Immature natural killer cell (primary cell): ENCODE data around the gene SLC13A5. TPM values are rescaled to one million over a fixed set of nuclear protein-coding genes. Genes with fewer than 3 reads are reported as not detected.

Source experiments
- DNase-seq, 3 donors: peaks; one replicate each; pipeline ENCODE4 v3.0.0; 2022; ENCODE audit warnings: mixed read lengths in 1 of 3
- H3K27ac Mint-ChIP-seq, 6 donors: one replicate each; pipeline ENCODE4 v1.8.0; 2020; ENCODE audit warnings: mixed read lengths in 6 of 6, mild to moderate bottlenecking in 5 of 6, inconsistent platforms in 4 of 6, moderate library complexity in 3 of 6
- H3K27me3 Mint-ChIP-seq, 3 donors: one replicate each; pipeline ENCODE4 v1.8.0; 2020 to 2021; ENCODE audit warnings: low read depth in 3 of 3, mild to moderate bottlenecking in 3 of 3, mixed read lengths in 3 of 3, moderate library complexity in 3 of 3, inconsistent platforms in 1 of 3
- H3K36me3 Mint-ChIP-seq, 3 donors: one replicate each; pipeline ENCODE4 v1.8.0; 2020; ENCODE audit warnings: mixed read lengths in 3 of 3, inconsistent platforms in 2 of 3, mild to moderate bottlenecking in 2 of 3
- H3K4me1 Mint-ChIP-seq, 2 donors: one replicate each; pipeline ENCODE4 v1.8.0; 2020; ENCODE audit warnings: inconsistent platforms in 2 of 2, mild to moderate bottlenecking in 2 of 2, mixed read lengths in 2 of 2, moderate library complexity in 1 of 2
- H3K4me3 Mint-ChIP-seq, 5 donors: one replicate each; pipeline ENCODE4 v1.8.0; 2020; ENCODE audit warnings: mild to moderate bottlenecking in 5 of 5, mixed read lengths in 5 of 5, inconsistent platforms in 3 of 5, moderate library complexity in 3 of 5
- H3K9me3 Mint-ChIP-seq, 6 donors: one replicate each; pipeline ENCODE4 v1.8.0; 2020; ENCODE audit warnings: mild to moderate bottlenecking in 6 of 6, mixed read lengths in 6 of 6, inconsistent platforms in 4 of 6, moderate library complexity in 3 of 6
- polyA plus RNA-seq, 3 donors: library from polyadenylated mRNA; unstranded; fragments of 300-500 nt; fragmentation: Illumina TruSeq; gene quantifications; one replicate each; pipeline ENCODE4 v1.2.3, GENCODE V29; 2021

SLC13A5 gene
- polyA plus RNA-seq, 3 donors from 2014 or later = not detected

- no peak for DNase-seq
- no peak overlapping the region for H3K27ac Mint-ChIP-seq
- no peak overlapping the region for H3K4me3 Mint-ChIP-seq
- no peaks in the 10 kb centered on the region for H3K4me1 Mint-ChIP-seq
- H3K9me3 Mint-ChIP-seq = no peaks in the 10 kb centered on the region
- no peaks in the 10 kb centered on the region for H3K36me3 Mint-ChIP-seq
- peaks cover 9 to 20% (median 11%) of the 10 kb centered on the region in 3 donors for H3K27me3 Mint-ChIP-seq
Observed at GRCh38 chr17:6724009-6724408, 10.8 kb upstream of the SLC13A5 start.

DNA sequence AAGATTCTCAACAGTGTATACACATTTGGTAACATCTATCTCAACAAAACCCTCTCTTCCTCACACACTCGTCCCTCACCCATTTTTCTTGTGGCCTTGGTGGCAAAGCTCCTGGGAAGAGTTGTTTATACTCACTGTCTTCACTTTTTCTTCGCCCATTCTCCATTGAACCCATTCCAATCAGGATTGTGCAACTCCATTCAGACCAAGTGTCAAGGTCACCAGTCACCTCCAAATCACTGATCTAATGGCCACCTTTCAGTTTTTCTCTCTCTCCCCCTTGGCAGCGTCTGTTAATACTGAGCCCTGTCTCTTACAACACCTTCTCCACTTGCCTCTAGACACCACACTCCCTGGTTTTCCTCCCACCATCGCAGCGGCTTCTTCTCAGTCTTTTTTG, 8.6 kb upstream of the SLC13A5 start:
- Mint-ChIP-seq H3K27ac (no peak overlapping the region), H3K4me3 (no peak overlapping the region), H3K4me1 (no peaks in the 10 kb centered on the region), H3K27me3 (peaks cover 9 to 25% (median 11%) of the 10 kb centered on the region in 3 donors), H3K9me3 (no peaks in the 10 kb centered on the region), H3K36me3 (no peaks in the 10 kb centered on the region)
- DNase-seq = no peak

GRCh38 chr17:6716736-6717135, 3.6 kb upstream of the SLC13A5 start:
- Mint-ChIP-seq H3K27ac (no peak overlapping the region), H3K4me3 (no peak overlapping the region), H3K4me1 (peaks cover 9 to 10% of the 10 kb centered on the region in 2 donors), H3K36me3 (no peaks in the 10 kb centered on the region), H3K27me3 (peaks cover 7 to 32% (median 9%) of the 10 kb centered on the region in 3 donors), H3K9me3 (peaks cover 0 to 2% (median 0%) of the 10 kb centered on the region in 6 donors)
- no peak for DNase-seq

GRCh38 chr17:6714315-6714874, 1.2 kb upstream of the SLC13A5 start:
- Mint-ChIP-seq H3K27me3 (peaks cover 6 to 34% (median 8%) of the 10 kb centered on the region in 3 donors), H3K4me3 (peak overlapping the region in 2 of 5 donors; percentile 21 to 67), H3K27ac (no peak overlapping the region), H3K36me3 (peaks cover 0 to 4% (median 0%) of the 10 kb centered on the region in 3 donors), H3K4me1 (peaks cover 9 to 17% of the 10 kb centered on the region in 2 donors), H3K9me3 (peaks cover 0 to 2% (median 0%) of the 10 kb centered on the region in 6 donors)
- no peak for DNase-seq

DNA sequence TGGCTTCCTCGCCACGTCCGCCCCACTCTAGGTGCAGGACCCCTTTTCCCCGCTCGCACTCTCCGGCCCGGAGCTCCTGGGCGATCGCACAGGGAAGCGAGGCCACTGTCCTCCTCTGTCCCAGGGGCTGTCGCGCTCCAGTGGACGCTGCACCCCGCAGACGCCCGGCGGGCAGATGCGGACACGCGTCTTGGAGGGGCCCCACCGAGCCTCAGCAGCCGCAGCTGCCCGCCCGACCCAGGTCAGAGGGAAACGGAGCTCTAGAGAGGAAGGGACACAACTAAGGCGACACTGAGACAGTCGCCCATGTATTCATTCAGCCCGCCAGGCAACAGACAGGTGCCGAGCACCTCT, 726 bp upstream of the SLC13A5 start:
- peaks cover 6 to 36% (median 8%) of the 10 kb centered on the region in 3 donors for H3K27me3 Mint-ChIP-seq
- peaks cover 0 to 4% (median 0%) of the 10 kb centered on the region in 3 donors for H3K36me3 Mint-ChIP-seq

GRCh38 chr17:6712854-6713129, 377 bp downstream of the SLC13A5 start:
- H3K9me3 Mint-ChIP-seq = peaks cover 0 to 2% (median 0%) of the 10 kb centered on the region in 6 donors
- H3K4me1 Mint-ChIP-seq = peaks cover 9 to 17% of the 10 kb centered on the region in 2 donors
- no peak for DNase-seq
- H3K36me3 Mint-ChIP-seq = peaks cover 0 to 4% (median 0%) of the 10 kb centered on the region in 3 donors
- peaks cover 6 to 34% (median 13%) of the 10 kb centered on the region in 3 donors for H3K27me3 Mint-ChIP-seq
- H3K27ac Mint-ChIP-seq = no peak overlapping the region
- H3K4me3 Mint-ChIP-seq = no peak overlapping the region

More for the DNA sequence above, 726 bp upstream of the SLC13A5 start:
- H3K4me3 Mint-ChIP-seq = no peak overlapping the region
- H3K9me3 Mint-ChIP-seq = peaks cover 0 to 2% (median 0%) of the 10 kb centered on the region in 6 donors
- no peak for DNase-seq
- H3K4me1 Mint-ChIP-seq = peaks cover 9 to 17% of the 10 kb centered on the region in 2 donors
- no peak overlapping the region for H3K27ac Mint-ChIP-seq

- Mint-ChIP-seq H3K27ac (no peak overlapping the region), H3K36me3 (peaks cover 0 to 4% (median 0%) of the 10 kb centered on the region in 3 donors), H3K27me3 (peaks cover 6 to 31% (median 13%) of the 10 kb centered on the region in 3 donors), H3K4me3 (peak overlapping the region in 1 of 5 donors; percentile 17), H3K9me3 (peaks cover 0 to 2% (median 0%) of the 10 kb centered on the region in 6 donors), H3K4me1 (peaks cover 9 to 17% of the 10 kb centered on the region in 2 donors)
- no peak for DNase-seq
Observed at GRCh38 chr17:6712058-6712853, 913 bp downstream of the SLC13A5 start.

DNA sequence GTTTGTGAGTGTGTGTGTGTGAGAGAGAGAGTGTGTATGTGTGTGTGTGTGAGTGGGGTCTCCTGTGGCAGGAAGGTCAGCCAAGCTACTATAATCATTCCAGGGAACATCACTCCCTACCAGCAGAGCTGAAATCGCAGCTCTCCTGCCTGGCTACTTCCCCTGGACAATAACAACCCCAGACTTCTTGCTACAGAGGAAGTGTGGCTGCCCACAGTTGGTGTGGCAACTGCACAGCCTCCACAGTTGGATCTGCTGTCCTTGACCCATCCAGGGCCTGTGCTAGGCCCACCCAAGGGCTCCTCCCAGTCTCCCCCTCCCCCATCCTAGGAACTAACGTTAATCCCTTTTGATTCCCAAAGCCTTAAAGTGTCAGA, 1.5 kb downstream of the SLC13A5 start:
- DNase-seq = no peak

GRCh38 chr17:6711081-6711674, 2.0 kb downstream of the SLC13A5 start:
- H3K27ac Mint-ChIP-seq = no peak overlapping the region
- H3K27me3 Mint-ChIP-seq = peaks cover 7 to 23% (median 15%) of the 10 kb centered on the region in 3 donors

More for the DNA sequence above, 1.5 kb downstream of the SLC13A5 start:
- H3K4me3 Mint-ChIP-seq = no peak overlapping the region
- H3K9me3 Mint-ChIP-seq = peaks cover 0 to 2% (median 0%) of the 10 kb centered on the region in 6 donors
- peaks cover 0 to 4% (median 0%) of the 10 kb centered on the region in 3 donors for H3K36me3 Mint-ChIP-seq
- H3K27ac Mint-ChIP-seq = no peak overlapping the region
- H3K27me3 Mint-ChIP-seq = peaks cover 7 to 28% (median 14%) of the 10 kb centered on the region in 3 donors
- H3K4me1 Mint-ChIP-seq = peaks cover 9 to 17% of the 10 kb centered on the region in 2 donors

DNA sequence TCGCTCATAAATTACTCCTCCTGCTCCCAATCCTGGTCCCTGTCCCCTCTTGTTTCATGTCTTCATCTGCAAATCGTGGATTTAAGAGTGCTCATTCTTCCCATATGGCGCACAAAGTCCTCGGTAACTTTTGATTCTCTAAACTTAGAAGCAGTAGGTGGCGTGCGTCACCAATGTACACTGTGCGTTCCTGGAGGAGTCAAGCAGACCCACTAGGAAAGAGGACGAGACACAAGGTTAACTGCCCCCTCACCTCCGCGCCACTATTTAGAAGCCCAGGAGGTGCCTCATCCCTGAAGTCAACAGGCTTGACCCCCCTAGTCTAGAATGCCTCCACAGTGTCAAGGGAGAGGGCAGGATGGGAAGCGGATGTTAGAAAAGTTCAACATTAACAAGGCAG, 2.9 kb downstream of the SLC13A5 start:
- H3K9me3 Mint-ChIP-seq = no peaks in the 10 kb centered on the region
- H3K27me3 Mint-ChIP-seq = peaks cover 7 to 16% (median 11%) of the 10 kb centered on the region in 3 donors
- H3K27ac Mint-ChIP-seq = no peak overlapping the region
- H3K4me3 Mint-ChIP-seq = no peak overlapping the region
- no peak for DNase-seq
- peaks cover 0 to 4% (median 0%) of the 10 kb centered on the region in 3 donors for H3K36me3 Mint-ChIP-seq
- H3K4me1 Mint-ChIP-seq = peaks cover 9 to 17% of the 10 kb centered on the region in 2 donors

More at GRCh38 chr17:6711081-6711674, 2.0 kb downstream of the SLC13A5 start:
- peak overlapping the region in 1 of 5 donors; percentile 0 for H3K4me3 Mint-ChIP-seq
- H3K4me1 Mint-ChIP-seq = peaks cover 9 to 17% of the 10 kb centered on the region in 2 donors
- DNase-seq = no peak
- peaks cover 0 to 1% (median 0%) of the 10 kb centered on the region in 6 donors for H3K9me3 Mint-ChIP-seq
- peaks cover 0 to 4% (median 0%) of the 10 kb centered on the region in 3 donors for H3K36me3 Mint-ChIP-seq

GRCh38 chr17:6708357-6708961, 4.7 kb downstream of the SLC13A5 start:
- Mint-ChIP-seq H3K27ac (no peak overlapping the region), H3K27me3 (peaks cover 4 to 18% (median 10%) of the 10 kb centered on the region in 3 donors), H3K4me1 (peaks cover 5 to 17% of the 10 kb centered on the region in 2 donors), H3K4me3 (no peak overlapping the region), H3K9me3 (no peaks in the 10 kb centered on the region), H3K36me3 (peaks cover 0 to 4% (median 0%) of the 10 kb centered on the region in 3 donors)
- DNase-seq = no peak

DNA sequence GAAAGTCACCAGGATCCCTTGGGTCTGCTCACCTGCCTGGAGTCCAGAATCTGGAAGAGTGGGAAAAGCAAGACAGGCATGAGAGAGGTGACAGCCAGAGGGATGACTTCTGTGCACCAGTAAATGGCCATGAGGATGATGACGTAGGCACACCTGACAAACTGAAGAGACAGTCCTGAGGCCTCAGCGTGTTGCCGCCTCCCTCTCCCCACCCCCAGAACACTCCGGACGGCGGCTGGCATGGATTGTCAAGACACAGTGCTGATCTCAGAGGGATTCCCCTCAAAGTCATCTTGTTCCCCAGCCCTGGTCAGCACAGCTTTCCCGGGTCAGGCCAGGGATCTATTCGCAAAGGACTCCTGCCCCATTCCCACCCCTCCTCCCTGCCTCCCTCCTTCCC, 6.2 kb downstream of the SLC13A5 start:
- H3K36me3 Mint-ChIP-seq = peaks cover 0 to 4% (median 0%) of the 10 kb centered on the region in 3 donors
- H3K9me3 Mint-ChIP-seq = no peaks in the 10 kb centered on the region
- H3K4me3 Mint-ChIP-seq = no peak overlapping the region
- H3K27me3 Mint-ChIP-seq = peaks cover 4 to 19% (median 10%) of the 10 kb centered on the region in 3 donors
- H3K27ac Mint-ChIP-seq = no peak overlapping the region
- peaks cover 1 to 8% of the 10 kb centered on the region in 2 donors for H3K4me1 Mint-ChIP-seq
- no peak for DNase-seq

GRCh38 chr17:6706499-6706898, 6.7 kb downstream of the SLC13A5 start:
- H3K27me3 Mint-ChIP-seq = peaks cover 4 to 19% (median 10%) of the 10 kb centered on the region in 3 donors
- H3K36me3 Mint-ChIP-seq = peaks cover 0 to 3% (median 0%) of the 10 kb centered on the region in 3 donors
- H3K4me1 Mint-ChIP-seq = peaks cover 0 to 5% of the 10 kb centered on the region in 2 donors
- H3K27ac Mint-ChIP-seq = no peak overlapping the region
- no peak overlapping the region for H3K4me3 Mint-ChIP-seq
- no peaks in the 10 kb centered on the region for H3K9me3 Mint-ChIP-seq
- no peak for DNase-seq
